Hippocampal formation (tissue), 2 donors: ENCODE results near the gene SNX11.
"Not testable (repeated sequence)": the region's sequence is repeated elsewhere in the genome, so short reads cannot be mapped to it uniquely, and the experiment has no call there.

Experiments used
- DNase-seq, 2 donors: peaks; one replicate each; lab custom pipeline; 2025; lab: John Stamatoyannopoulos, UW

Gene SNX11, protein sequence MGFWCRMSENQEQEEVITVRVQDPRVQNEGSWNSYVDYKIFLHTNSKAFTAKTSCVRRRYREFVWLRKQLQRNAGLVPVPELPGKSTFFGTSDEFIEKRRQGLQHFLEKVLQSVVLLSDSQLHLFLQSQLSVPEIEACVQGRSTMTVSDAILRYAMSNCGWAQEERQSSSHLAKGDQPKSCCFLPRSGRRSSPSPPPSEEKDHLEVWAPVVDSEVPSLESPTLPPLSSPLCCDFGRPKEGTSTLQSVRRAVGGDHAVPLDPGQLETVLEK

DNA sequence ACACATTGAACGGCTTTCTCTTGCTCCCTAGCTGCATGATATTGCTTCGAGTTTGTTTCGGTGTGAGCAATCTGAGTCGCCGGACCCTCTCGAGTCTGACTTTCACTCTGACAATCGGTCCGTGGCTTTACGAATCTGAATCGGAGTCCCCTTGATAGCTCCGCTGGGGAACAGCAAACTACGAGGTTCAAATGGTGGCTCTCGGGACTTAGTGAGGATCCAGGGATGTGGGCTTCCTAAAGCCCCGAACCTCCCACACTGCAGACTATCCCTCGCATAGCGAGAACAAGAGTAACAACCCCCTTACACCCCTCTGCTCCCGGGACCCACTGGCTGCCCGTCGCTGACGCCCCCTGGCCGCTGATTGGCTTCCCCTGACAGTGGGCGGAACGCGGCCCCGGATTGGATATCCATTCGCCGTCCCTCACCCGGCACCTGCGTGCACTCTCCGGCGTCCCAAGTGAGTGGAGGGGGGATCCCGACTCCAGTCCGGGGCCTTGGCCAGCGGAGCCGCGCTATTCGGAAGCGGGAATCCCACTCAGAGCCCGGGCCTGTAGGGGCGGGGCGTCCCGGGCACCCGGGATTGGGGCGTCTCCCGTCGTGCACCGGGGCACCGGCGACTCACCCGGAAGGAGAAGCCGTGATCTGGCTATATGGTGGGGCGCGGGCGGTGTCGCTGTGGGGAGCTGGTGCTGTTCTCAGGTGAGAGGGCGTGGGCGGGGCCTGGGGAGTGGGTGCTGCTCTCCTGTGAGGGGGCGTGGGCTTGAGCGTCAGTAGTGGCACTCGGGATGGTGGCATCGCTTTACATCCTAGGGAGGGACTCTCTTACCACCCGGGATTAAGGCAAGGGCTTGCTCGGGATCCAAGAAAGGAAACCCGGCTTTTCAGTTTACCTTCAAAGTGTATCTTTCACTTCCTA is at the start of gene SNX11:
Gene SNX11 (plus strand): TSS at position 630 of the 919 bp plus-strand sequence. CDS start 4,278 bp downstream, outside the sequence.
- peak; percentile 84 to 90 for DNase-seq

- DNase-seq, result no peak
Measured at GRCh38 chr17:48058393-48059124, 49.0 kb upstream of the SNX11 start.

DNA sequence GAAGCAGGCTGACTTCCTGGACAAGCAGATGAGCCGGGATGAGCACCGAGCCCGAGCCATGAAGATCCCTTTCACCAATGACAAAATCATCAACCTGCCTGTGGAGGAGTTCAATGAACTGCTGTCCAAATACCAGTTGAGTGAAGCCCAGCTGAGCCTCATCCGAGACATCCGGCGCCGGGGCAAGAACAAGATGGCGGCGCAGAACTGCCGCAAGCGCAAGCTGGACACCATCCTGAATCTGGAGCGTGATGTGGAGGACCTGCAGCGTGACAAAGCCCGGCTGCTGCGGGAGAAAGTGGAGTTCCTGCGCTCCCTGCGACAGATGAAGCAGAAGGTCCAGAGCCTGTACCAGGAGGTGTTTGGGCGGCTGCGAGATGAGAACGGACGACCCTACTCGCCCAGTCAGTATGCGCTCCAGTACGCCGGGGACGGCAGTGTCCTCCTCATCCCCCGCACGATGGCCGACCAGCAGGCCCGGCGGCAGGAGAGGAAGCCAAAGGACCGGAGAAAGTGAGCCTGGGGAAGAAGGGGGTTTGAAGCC is 48.4 kb upstream of the SNX11 start:
- DNase-seq, result no peak

DNA sequence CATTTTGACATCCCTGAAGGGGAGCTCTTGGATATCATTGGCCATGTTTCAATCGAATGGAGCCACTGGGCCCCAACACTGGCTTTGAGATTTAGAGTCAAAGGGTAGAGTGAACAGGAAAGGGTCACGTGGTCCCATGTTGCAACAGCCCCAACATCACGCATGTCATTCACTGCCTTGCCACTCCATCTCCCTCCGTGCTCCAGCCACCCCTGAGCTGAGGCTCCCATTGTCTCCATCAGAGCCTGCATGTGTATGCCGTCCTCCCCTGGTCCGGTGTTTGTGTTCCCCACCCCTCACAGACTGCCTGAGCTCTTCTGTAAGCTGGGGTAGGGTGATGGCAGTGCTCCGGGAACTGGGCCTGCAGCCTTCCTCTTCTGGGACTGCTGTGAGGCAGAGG is 47.3 kb upstream of the SNX11 start:
- DNase-seq, result no peak

- DNase-seq, result no peak
Measured at GRCh38 chr17:48062273-48062672, 45.3 kb upstream of the SNX11 start.

GRCh38 chr17:48064638-48065037 is 42.9 kb upstream of the SNX11 start:
- DNase-seq, result no peak

GRCh38 chr17:48066192-48066591 is 41.4 kb upstream of the SNX11 start:
- DNase-seq, result no peak

DNA sequence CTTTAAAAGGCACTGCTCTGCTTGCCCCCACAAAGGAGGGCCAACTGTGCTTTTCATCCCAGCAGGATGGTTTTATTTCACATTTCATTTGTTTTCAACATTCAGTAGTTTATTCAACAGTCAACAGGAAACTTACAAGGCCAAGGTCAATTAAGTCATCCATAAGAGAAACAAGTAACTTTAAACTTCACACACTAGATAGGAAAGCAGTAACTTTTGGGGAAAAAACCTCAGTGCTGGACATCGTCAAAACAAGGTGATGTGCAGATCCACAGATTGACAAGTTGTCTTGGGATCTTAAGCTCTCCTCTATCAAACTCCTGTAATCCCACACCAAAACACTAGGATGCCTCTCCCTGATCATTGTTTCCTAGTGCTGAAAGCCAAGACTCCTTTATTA is 40.9 kb upstream of the SNX11 start:
- DNase-seq, result no peak

GRCh38 chr17:48067245-48067644 is 40.3 kb upstream of the SNX11 start:
- DNase-seq, result no peak

DNA sequence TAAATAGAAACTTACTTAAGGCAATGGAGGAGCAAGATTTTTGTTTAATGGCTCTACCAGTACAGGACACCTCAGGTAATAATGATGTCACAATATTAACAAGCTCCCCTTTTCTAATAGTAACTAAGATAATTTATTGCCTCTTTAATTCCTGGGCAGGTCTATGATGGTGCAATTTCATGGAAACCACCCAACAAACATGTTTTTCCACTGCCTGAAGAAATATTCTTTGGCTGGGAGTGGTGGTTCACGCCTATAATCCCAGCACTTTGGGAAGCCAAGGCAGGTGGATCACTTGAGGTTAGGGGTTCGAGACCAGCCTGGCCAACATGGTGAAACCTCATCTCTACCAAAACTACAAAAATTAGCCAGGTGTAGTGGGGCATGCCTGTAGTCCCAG is 39.8 kb upstream of the SNX11 start:
- DNase-seq, result not testable (repeated sequence)

DNA sequence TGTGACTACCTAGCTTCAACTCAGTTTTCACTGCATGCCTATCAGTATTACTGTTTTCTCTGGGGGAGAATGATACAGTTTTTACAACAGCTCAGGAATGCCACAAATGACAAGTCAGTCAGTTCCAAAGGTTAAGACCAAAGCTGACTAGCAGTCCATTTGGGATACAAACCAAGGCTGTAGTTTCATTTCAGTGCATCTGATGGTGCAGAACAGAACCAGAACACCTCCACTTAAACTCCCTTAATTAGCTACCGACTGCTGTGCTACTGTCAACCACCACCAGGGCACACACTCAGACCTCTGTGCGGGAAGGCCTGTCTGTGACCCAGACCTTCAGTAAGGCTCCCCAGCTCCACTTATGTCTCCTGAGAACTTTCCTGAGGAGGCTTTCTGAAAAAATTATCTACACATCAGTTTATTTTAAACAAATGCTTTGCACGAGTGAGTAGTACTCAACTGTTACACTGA is 39.0 kb upstream of the SNX11 start:
- DNase-seq, result no peak

- DNase-seq, result no peak
Measured at GRCh38 chr17:48070195-48070594, 37.4 kb upstream of the SNX11 start.

DNA sequence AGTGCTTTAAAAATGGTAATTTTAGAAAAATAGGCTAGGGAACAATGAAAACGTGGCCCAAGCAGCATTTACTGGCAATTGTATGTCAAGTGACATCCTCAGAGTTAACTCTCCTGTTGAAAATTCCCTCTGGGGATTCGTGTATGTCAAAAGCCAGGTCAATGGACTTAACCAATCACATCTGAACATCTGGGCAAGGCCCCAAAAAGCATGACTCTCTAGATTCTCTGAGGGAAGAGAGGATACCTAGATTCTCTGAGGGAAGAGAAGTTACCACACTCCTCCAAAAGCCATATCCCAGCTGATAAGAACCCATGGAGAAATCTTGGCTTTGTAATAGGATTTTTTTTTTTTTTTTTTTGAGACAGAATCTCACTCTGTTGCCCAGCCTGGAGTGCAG is 35.9 kb upstream of the SNX11 start:
- DNase-seq, result no peak

DNA sequence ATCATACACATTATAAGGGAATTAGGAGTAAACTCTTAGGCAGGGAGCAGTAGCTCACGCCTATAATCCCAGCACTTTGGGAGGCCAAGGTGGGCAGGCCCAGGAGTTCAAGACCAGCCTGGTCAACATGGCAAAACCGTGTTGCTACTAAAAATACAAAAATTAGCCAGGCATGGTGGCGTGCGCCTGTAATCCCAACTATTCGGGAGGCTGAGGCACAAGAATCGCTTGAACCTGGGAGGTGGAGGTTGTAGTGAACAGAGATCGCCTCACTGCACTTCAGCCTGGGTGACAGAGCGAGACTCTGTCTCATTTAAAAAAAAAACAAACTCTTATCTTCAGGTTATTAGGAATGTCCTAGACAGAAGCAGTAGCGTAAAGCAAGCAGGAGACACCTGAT is 34.8 kb upstream of the SNX11 start:
- not testable (repeated sequence) for DNase-seq

GRCh38 chr17:48073566-48074094 is 33.9 kb upstream of the SNX11 start:
- DNase-seq, result not testable (repeated sequence)

- DNase-seq, result peak; percentile 20 to 79
Measured at GRCh38 chr17:48074322-48075081, 33.1 kb upstream of the SNX11 start.

GRCh38 chr17:48077152-48077551 is 30.4 kb upstream of the SNX11 start:
- not testable (repeated sequence) for DNase-seq

DNA sequence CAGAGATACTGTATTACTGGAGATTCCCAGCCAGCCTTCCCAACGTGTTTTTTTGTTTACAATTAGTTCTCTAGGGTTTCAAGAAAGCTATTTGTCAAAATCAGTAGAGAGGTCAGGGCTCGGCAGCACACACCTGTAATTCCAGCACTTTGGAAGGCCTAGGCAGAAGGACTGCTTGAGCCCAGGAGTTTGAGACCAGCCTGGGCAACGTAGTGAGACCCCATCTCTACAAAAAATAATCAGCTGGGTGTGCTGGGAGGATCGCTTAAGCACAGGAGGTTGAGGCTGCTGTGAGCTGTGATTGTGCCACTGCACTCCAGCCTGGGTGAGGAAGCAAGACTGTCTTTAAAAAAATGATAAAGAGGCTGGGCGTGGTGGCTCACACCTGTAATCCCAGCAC is 25.7 kb upstream of the SNX11 start:
- DNase-seq, result no peak

- DNase-seq, result no peak
Measured at GRCh38 chr17:48084932-48085331, 22.6 kb upstream of the SNX11 start.

DNA sequence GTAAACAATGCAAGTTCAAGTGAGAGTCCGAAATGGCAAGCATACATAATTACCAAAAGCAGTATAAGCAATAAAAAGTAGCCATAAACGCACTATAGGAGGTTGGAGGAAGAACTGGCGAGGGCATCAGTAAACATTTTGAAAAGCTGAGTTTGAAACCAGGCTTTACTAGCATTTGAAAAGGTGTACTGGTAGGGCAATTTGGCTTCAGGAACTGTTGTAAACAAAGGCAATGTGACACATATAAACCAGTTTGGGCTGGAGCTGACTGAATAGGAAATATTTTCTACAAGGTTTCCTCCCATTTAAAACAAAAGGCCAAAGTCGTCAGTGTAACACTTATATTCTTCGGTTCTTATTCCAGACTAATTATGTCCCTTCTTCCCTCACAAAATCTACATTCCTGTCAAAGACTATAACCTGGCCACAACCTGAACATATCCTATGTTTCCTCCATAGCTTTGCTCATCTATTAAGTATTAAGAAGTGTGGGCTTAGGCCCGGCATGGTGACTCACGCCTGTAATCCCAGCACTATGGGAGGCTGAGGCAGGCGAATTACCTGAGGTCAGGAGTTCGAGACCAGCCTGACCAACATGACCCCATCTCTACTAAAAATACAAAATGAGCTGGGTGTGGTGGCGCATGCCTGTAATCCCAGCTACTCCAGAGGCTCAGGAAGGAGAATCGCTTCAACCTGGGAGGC is 14.1 kb upstream of the SNX11 start:
- DNase-seq, result no peak
